Hepatocyte (in vitro differentiated cells): ENCODE data around the gene PGA5. TPM values are rescaled to one million over a fixed set of nuclear protein-coding genes. Genes with fewer than 3 reads are reported as not detected.
"Not testable (repeated sequence)": the region's sequence is repeated elsewhere in the genome, so short reads cannot be mapped to it uniquely, and the experiment has no call there.

ENCODE experiments used
- DNase-seq: peaks from one replicate; pipeline ENCODE4 v3.0.0-alpha.2; 2016; ENCODE audit warnings: low spot score
- H2AFZ ChIP-seq: fragments of 200-600 bp; sonication (generic); 2 replicates; pipeline ENCODE4 v1.6.0; 2016; ENCODE audit warnings: antibody characterized with exemption, mild to moderate bottlenecking
- H3K27ac ChIP-seq: fragments of 200-600 bp; sonication (generic); 2 replicates; pipeline ENCODE4 v1.5.1; 2016; ENCODE audit warnings: mild to moderate bottlenecking
- H3K27me3 ChIP-seq: fragments of 200-600 bp; sonication (generic); 2 replicates; pipeline ENCODE4 v1.6.1; 2016
- H3K36me3 ChIP-seq: fragments of 200-600 bp; sonication (generic); replicated peaks from 2 replicates; pipeline ENCODE4 v1.5.1; 2016; ENCODE audit warnings: low read depth; ENCODE audit not compliant: insufficient read depth
- H3K4me1 ChIP-seq: fragments of 200-600 bp; sonication (generic); 2 replicates; pipeline ENCODE4 v1.5.1; 2016; ENCODE audit warnings: mild to moderate bottlenecking, moderate library complexity; ENCODE audit not compliant: insufficient read depth
- H3K4me2 ChIP-seq: fragments of 200-600 bp; sonication (generic); 2 replicates; pipeline ENCODE4 v1.6.0; 2016
- H3K4me3 ChIP-seq: fragments of 200-600 bp; sonication (generic); 2 replicates; pipeline ENCODE4 v1.5.1; 2016; ENCODE audit warnings: mild to moderate bottlenecking
- H3K79me2 ChIP-seq: fragments of 200-600 bp; sonication (generic); 2 replicates; pipeline ENCODE4 v1.6.0; 2017; ENCODE audit warnings: mild to moderate bottlenecking
- H3K9me2 ChIP-seq: fragments of 200-600 bp; sonication (generic); replicated peaks from 2 replicates; pipeline ENCODE4 v1.6.0; 2017; ENCODE audit warnings: mild to moderate bottlenecking; ENCODE audit not compliant: insufficient read depth
- H3K9me3 ChIP-seq: fragments of 200-600 bp; sonication (generic); 2 replicates; pipeline ENCODE4 v1.5.1; 2016; ENCODE audit warnings: low read depth, mild to moderate bottlenecking
- H4K20me1 ChIP-seq: fragments of 200-600 bp; sonication (generic); 2 replicates; pipeline ENCODE4 v1.6.0; 2016; ENCODE audit warnings: mild to moderate bottlenecking; ENCODE audit not compliant: insufficient read depth, poor library complexity, severe bottlenecking
- WGBS: methylation state at CpG from one replicate; pipeline ENCODE4 v1.1.6; 2016; ENCODE audit warnings: low lambda C conversion rate; ENCODE audit errors: missing lambda C conversion rate; 5-methylcytosine and 5-hydroxymethylcytosine counted together
- polyA plus RNA-seq: library from polyadenylated mRNA; unstranded; fragments of >200 nt; fragmentation: Nextera tagmentation; extraction: Ambion mirVana; gene quantifications from 2 replicates; pipeline ENCODE4 v1.2.1, GENCODE V29; 2016
- total RNA-seq: library from RNA; depleted of rRNA; stranded (reverse); fragments of >200 nt; gene quantifications from 2 replicates; pipeline ENCODE4 v1.2.3, GENCODE V29; 2014

The PGA5 gene
- total and polyA plus RNA-seq, 2 experiments from 2014 or later = 0.77 to 1.8 TPM

DNA sequence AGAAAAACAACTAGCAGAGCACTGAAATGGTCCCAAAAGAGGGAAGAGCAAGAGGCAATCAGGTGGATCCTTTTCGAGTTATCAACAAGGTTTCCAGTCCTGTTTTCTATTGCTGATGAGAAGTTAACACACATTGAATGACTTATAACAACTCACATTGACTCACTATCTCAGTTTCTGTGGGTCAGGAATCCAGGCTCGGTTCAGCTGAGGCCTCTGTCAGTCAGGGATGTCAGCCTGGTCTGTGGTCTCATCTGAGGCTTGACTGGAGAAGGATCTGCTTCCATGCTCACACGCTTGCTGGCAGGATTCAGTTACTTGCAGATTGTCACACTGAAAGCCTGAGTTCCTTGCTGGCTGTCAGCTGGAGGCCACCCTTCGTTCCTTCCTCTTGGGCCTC is 22.7 kb upstream of the PGA5 start:
- not testable (repeated sequence) for H3K4me1 ChIP-seq, H3K4me3 ChIP-seq, H3K36me3 ChIP-seq, DNase-seq, H3K79me2 ChIP-seq, H3K27me3 ChIP-seq, H2AFZ ChIP-seq, H3K9me3 ChIP-seq, H3K4me2 ChIP-seq, H3K9me2 ChIP-seq, H3K27ac ChIP-seq, H4K20me1 ChIP-seq
- WGBS = no CpG with 5 or more reads among the region's 4 CpGs

DNA sequence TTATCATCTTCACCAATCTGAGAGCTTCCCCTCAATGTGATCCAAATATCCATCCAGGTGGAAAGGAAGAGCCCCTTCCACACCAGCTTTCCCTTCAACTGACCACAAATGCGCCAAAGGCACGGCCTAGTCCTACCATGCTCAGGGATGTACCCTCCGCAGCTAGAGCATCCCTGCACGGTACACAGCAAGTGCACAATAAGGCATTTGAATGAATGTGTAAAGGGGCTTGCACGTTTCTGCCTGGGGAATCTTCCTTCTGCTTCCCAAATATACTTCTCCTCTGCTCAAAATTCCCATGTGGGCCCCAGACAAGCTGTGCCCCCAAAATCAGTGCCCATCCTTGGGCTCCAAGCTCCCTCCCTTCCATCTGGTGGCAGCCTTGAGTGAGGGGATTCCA is 22.0 kb upstream of the PGA5 start:
- not testable (repeated sequence) for H2AFZ ChIP-seq, H4K20me1 ChIP-seq, H3K9me2 ChIP-seq, DNase-seq, H3K4me1 ChIP-seq, H3K27ac ChIP-seq, H3K79me2 ChIP-seq, H3K36me3 ChIP-seq, H3K4me3 ChIP-seq, H3K9me3 ChIP-seq, H3K27me3 ChIP-seq, H3K4me2 ChIP-seq
- 89% methylated on average over 5 of the region's 5 CpGs for WGBS

GRCh38 chr11:61222047-61222446 is 18.9 kb upstream of the PGA5 start, which contains the start of gene PGA4:
PGA4 (plus strand) TSS chr11:61222347; CDS start chr11:61222401, 54 bp downstream.
- not testable (repeated sequence) for H3K27ac ChIP-seq, H4K20me1 ChIP-seq, H3K79me2 ChIP-seq, H3K27me3 ChIP-seq, H3K4me1 ChIP-seq, H3K36me3 ChIP-seq, H3K9me2 ChIP-seq, H2AFZ ChIP-seq, H3K4me2 ChIP-seq, H3K4me3 ChIP-seq, DNase-seq, H3K9me3 ChIP-seq
- WGBS = no CpG with 5 or more reads among the region's 8 CpGs

GRCh38 chr11:61222692-61223091 is 18.3 kb upstream of the PGA5 start:
- not testable (repeated sequence) for H3K36me3 ChIP-seq, H3K79me2 ChIP-seq, H3K4me1 ChIP-seq, H3K9me2 ChIP-seq, H3K4me2 ChIP-seq, H4K20me1 ChIP-seq, H2AFZ ChIP-seq, H3K27me3 ChIP-seq, H3K4me3 ChIP-seq, DNase-seq, H3K27ac ChIP-seq, H3K9me3 ChIP-seq
- WGBS = no CpG with 5 or more reads among the region's 5 CpGs

DNA sequence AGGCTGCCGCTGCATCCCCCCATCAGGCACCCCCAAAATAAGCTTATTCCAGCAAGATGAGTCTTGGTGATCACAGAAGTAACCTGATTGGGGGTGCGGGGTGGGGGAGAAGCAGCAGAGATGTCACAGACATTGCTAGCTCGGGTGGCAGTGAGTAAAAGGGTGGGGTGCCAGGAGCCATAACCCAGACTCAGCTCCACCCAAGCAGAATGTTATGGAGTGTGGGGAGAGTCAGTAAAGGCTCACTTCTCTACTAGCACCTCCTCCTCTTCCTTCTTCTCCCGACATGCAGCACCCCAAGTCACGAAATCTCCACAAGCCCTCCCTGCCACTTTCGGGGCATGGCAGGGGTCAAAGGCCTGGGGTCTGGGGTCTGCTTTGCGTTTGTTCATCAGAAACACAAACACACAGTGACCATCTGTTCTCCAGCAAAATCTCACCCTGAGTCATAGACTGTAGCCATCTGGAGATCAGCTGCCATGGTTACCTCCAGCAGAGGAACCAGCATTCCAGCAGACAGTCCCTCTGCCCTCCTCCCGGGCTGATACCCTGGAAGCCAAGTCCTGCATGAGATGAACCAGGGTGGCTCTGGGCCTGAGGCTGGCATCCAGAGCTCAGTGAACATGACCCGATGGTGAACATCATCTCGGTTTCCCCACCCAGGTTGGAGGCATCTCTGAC is 14.4 kb upstream of the PGA5 start:
- no CpG with 5 or more reads among the region's 10 CpGs for WGBS
- not testable (repeated sequence) for H3K9me3 ChIP-seq, H3K4me1 ChIP-seq, H2AFZ ChIP-seq, H3K4me3 ChIP-seq, H4K20me1 ChIP-seq, DNase-seq, H3K79me2 ChIP-seq, H3K9me2 ChIP-seq, H3K36me3 ChIP-seq, H3K4me2 ChIP-seq, H3K27me3 ChIP-seq, H3K27ac ChIP-seq

GRCh38 chr11:61229458-61229857 is 11.5 kb upstream of the PGA5 start:
- H3K4me3 ChIP-seq, H3K36me3 ChIP-seq, H3K9me3 ChIP-seq, H3K4me2 ChIP-seq, DNase-seq, H2AFZ ChIP-seq, H3K4me1 ChIP-seq, H3K79me2 ChIP-seq, H3K27me3 ChIP-seq, H3K9me2 ChIP-seq, H3K27ac ChIP-seq, H4K20me1 ChIP-seq: not testable (repeated sequence)
- WGBS = no CpG with 5 or more reads among the region's 6 CpGs

GRCh38 chr11:61231033-61231432 is 9.9 kb upstream of the PGA5 start:
- H3K9me3 ChIP-seq, H3K27me3 ChIP-seq, H4K20me1 ChIP-seq, H3K4me1 ChIP-seq, H3K27ac ChIP-seq, H3K4me2 ChIP-seq, H2AFZ ChIP-seq, H3K36me3 ChIP-seq, H3K4me3 ChIP-seq, DNase-seq, H3K79me2 ChIP-seq, H3K9me2 ChIP-seq: not testable (repeated sequence)
- WGBS = no CpG with 5 or more reads among the region's 15 CpGs

DNA sequence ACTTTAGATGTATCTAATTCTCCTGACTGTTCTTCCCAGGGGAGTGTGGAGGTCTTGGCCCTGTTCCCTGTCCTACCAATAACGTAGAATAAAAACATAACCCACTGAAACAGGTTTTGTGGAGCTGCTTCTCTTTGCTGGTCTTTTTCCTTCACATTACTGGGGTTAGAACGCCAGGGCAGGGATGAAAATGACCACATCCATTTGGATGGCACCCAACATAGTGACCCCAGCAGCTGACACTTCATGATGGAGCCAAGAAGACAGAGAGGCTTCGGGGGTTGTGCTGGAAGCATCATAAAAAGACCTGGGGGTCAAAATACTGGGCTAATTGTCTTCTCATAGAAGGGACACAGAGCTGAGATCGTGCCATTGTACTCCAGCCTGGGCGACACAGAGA is 9.4 kb upstream of the PGA5 start:
- not testable (repeated sequence) for DNase-seq, H3K79me2 ChIP-seq, H3K9me3 ChIP-seq, H3K27ac ChIP-seq, H3K36me3 ChIP-seq, H2AFZ ChIP-seq, H3K4me3 ChIP-seq, H3K9me2 ChIP-seq, H3K27me3 ChIP-seq, H3K4me1 ChIP-seq, H4K20me1 ChIP-seq, H3K4me2 ChIP-seq
- WGBS = 92% methylated on average over 3 of the region's 5 CpGs

DNA sequence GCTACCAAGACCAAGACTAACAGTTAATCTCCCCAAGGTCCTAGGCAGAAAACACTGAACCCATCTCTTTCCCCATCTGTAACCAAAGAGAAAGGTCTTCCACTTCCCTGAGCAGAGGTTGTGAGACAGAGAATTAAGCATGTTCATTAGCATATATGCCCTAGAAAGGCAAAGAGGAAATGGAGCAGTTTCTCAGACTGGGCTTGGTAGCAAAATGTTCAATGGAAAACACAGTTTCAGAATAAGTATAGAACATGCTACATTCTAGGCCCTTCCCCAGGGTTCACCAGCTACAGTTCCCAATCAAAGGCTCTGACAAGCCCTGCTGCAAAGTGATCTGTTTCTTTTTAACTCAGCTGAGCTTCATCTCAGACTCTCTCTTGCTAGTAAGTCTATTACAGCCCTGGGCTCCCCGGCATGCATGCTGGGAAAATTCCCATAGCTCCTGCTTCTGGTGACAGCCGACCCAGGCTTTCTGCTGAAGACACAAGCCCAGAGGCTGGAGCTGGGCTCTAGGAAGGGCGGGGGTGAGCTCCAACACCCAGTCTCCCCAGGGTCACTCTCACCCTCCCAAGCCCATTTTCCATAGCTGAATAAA is 8.3 kb upstream of the PGA5 start:
- H3K79me2 ChIP-seq, H3K27ac ChIP-seq, H2AFZ ChIP-seq, H3K9me2 ChIP-seq, H3K4me3 ChIP-seq, H3K27me3 ChIP-seq, H3K36me3 ChIP-seq, DNase-seq, H3K4me2 ChIP-seq, H4K20me1 ChIP-seq, H3K4me1 ChIP-seq, H3K9me3 ChIP-seq: not testable (repeated sequence)
- WGBS = no CpG with 5 or more reads among the region's 3 CpGs
